GM19023 (cell line): ENCODE measurements around the gene MELK.
"Not testable (repeated sequence)": the region's sequence is repeated elsewhere in the genome, so short reads cannot be mapped to it uniquely, and the experiment has no call there.

Source experiments
- ATAC-seq: cut with Tn5 transposase; IDR thresholded peaks from one replicate; pipeline ENCODE4 v1.9.1; 2021; ENCODE audit warnings: mild to moderate bottlenecking, moderate library complexity; ENCODE audit not compliant: unreplicated experiment

MELK gene

DNA sequence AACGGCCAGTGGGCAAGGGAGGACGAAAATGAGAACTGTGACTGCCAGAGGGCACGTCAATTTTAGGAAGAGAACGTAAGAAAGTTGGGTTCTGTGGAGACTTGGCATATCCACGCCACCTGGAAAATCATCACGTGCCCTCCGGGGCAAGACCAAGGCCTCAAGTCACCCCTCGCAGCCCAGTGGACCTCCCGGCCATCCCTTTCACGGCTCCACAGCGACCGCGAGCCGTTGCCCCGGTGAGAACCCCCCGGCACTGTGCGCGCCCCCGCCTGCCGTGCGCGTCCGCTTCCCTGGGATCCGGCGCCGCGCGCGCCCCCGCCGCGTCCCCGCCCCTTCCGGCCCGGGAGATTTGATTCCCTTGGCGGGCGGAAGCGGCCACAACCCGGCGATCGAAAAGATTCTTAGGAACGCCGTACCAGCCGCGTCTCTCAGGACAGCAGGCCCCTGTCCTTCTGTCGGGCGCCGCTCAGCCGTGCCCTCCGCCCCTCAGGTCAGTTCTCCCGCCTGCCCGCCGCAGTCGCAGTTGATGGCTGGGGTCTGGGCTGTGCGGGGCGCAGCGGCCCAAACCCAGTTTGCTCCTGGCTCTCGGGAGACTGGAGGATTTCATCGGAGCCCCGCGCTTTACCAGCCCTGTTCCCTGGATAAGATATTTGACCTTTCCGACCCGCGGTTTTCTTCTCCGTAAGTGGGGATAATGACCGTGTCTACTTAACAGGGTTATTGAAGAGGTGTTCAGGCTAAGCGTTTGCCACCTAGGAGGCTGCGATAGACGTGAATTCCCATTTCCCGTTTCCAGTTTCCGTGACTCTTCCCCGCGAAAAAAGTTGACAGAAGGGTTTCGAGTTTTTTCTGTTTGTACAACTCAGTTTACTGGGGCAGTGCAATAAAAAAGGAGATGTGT is at the start of gene MELK:
MELK (plus strand) TSS at position 381 of the 904 bp plus-strand sequence. CDS start 8,787 bp downstream, outside the sequence.
- peak; percentile 65 for ATAC-seq

DNA sequence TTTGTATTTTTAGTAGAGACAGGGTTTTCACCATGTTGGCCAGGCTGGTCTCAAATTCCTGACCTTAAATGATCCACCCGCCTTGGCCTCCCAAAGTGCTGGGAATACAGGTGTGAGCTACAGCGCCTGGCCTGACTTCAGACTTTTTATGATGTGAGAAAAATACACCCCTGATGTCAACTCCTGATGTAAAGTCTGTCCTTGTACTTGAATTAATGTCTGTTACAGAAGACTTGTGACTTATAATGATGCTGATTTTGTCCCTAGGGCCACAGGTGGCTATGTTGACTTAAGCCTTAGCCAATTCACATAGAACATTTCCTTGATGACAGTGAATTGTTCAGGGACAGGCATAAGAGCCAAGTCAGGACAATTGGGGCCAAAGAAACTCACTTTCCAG is 42.5 kb upstream of the MELK start:
- ATAC-seq: no peak

DNA sequence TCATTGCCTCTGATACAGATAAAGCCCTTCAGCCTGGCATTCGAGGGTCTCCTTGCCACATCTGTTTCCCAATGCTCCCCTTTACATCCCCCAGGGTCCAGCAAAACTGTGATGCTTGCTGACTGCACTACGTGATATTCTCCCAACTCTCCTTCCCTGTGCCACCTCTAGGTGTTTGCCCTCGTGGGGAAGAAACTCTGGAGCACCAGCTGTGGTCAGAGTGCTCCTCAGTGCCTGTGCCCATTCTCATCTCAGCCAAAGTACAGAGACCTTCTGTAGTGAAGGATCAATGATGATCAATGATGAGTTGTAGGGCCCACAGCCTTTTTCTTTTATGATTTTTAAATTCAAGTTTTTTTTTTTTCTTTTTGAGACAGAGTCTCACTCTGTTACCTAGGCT is 40.3 kb upstream of the MELK start:
- no peak for ATAC-seq

DNA sequence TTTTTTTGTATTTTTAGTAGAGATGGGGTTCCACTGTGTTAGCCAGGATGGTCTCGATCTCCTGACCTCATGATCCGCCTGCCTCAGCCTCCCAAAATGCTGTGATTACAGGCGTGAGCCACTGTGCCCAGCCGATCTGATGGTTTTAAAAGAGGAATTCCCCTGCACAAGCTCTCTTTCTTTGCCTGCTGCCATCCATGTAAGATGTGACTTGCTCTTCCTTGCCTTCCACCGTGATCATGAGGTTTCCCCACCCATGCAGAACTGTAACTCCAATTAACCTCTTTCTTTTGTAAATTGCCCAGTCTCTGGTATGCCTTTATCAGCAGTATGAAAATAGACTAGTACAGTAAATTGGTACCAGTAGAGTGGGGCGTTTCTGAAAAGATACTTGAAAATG is 39.0 kb upstream of the MELK start:
- ATAC-seq: not testable (repeated sequence)

DNA sequence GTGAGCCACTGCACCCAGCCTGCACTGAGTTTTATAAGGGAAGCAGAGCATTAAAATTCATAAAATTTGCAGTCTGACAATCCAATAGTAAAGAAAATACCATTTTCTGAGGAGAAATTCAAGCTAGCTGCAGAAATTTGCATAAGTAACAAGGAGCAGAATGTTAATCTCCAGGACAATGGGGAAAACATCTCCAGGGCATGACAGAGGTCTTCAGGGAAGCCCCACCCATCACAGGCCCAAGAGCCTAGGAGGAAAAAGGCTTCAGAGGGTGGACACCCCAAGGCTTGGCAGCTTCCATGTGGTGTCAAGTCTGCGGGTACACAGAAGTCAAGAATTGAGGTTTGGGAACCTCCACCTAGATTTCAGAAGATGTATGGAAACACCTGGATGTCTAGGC is 37.6 kb upstream of the MELK start:
- ATAC-seq: no peak

DNA sequence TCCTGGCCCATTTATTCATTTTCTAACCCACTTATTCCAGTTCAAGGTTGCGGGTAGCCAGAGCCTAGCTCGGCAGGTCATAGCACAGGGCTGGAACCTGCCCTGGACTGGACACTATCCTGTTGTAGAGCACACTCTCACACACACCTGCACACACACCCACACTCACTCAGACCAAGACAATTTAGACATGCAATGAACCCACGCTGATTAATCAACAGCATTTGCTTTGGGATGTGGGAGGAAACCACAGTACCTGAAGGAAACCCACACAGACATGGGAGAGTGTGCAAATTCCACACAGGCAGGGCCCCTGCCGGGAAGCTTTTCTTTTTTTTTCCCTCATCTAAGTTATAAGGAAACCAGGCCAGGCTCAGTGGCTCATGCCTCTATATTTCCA is 34.8 kb upstream of the MELK start:
- no peak for ATAC-seq

DNA sequence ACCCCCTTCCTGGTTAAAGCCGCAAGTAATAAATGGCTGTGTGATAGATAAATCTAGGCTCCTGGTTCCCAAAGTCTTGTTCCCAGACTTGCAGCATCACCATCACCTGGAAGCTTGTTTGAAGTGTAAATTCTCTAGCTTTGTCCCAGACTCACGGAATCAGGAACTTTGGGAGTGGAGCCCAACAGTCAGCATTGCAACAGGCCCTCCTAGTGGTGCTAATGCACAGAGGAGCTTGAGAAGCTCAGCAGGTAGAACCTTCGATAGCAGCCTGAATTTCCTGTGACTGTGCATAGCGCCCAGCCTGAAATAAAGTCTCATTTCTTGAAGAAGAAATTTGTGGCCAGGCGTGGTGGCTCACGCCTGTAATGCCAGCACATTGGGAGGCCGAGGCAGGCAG is 30.3 kb upstream of the MELK start:
- no peak for ATAC-seq

DNA sequence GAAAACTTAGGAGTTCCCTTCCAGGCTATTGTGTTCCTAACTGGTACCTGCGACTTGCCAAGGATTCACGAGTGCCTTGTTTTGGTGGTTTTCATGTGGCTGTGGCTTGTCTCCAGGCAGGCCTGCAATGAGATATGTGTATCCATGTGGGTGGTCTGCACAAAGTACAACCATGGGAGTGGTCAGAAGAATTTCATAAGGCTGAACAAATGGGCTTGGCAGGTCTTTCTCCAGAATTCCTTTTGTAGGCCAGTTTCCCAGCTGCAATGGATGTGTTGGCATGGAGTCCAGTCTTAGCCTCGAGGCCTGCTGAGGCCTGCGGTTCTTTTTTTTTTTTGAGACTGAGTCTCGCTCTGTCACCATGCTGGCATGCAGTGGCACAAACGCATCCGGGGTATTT is 28.8 kb upstream of the MELK start:
- ATAC-seq: no peak

DNA sequence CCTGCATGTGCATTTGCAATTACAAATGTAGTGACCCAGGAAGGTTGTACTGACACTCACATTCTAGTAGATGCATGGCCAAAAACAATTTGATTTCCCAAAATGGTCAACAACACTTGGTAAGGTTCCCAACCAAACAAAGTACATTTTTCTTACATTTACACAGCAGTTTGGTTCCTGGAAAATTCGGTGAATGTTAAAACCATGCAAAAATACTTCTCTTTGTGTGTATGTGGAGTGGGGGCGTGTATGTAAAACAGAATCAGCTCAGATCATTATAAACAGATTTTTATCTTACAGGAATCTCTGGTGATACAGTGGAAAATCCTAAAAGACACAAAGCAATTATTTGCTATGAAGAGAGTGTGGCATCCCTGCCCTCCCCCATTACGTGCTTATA is 25.1 kb upstream of the MELK start:
- no peak for ATAC-seq

DNA sequence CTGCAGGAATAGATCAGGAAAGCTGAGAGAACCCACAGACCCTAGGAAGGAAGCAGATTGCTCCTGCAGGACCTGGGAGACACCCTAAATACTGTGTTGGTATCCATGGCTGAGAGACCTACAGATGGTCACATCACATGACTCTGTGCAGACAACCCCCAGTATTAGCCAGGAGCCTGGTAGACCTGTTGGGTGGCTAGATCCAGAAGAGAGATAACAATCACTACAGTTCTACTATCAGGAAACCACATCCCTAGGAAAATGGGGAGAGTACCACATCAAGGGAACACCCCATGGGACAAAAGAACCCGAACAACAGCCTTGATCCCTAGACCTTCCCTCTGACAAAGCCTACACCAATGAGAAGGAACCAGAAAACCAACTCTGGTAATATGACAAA is 24.2 kb upstream of the MELK start:
- ATAC-seq: no peak

DNA sequence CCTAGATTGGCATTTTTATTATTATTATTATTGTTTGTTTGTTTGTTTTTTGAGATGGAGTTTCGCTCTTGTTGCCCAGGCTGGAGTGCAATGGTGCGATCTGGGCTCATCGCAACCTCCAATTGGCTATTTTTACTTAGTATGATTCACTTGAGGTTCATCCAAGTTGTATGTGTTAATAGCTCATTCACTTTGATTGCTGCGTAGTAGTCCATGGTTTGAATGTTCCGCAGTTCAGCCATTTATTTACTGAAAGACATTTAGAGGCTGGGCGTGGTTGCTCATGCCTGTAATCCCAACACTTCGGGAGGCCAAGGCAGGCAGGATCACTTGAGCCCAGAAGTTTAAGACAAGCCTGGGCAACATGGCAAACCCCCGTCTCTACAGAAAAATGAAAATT is 22.6 kb upstream of the MELK start:
- no peak for ATAC-seq

DNA sequence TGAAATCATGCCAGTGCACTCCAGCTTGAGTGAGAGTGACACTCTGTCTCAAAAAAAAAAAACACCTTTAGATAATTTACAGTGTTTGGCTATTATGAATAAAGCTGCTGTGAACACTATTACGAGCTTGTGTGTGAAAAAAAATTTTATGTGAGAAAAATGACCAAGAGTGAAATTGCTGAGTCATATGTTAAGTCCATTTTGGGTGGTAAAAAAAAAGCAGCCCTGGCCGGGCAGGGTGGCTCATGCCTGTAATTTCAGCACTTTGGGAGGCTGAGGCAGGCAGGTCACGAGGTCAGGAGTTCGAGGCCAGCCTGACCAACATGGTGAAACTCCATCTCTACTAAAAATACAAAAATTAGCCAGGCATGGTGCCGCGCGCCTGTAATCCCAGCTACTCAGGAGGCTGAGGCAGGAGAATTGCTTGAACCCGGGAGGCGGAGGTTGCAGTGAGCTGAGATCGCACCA is 22.0 kb upstream of the MELK start:
- peak; percentile 54 for ATAC-seq

DNA sequence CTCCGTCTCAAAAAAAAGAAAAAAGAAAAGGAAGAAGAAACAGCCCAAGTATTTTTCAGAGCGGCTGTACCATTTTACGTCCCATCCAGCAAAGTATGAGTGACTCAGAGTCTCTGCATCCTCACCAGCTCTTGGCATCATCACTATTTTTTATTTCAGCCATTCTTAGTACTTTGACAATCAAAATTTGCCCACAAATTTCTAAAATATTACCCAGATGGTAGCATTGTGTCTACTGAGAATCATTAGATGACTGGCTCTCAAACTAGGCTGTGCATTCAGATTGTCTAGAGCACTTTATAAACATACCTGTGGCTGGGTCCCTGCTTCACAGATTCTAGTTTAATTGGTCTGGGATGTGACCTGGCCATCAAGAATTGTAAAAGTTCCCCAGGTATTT is 21.6 kb upstream of the MELK start:
- ATAC-seq: no peak

DNA sequence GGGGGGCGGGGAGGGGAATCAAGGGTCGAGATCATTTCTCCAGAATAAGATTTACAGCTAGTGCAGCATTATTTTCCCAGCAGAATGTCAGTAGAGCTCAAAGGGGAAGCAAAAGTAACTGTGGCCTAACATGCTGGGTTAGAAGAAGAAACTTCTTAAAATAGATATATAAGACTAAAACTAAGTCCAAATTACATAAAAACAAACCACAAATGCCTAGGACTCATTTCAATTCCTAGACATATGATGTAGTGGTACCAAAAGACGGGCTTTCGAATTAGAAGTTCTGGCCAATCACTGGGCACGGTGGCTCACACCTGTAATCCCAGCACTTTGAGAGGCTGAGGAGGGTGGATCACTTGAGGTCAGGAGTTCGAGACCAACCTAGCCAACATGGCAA is 20.8 kb upstream of the MELK start:
- no peak for ATAC-seq

DNA sequence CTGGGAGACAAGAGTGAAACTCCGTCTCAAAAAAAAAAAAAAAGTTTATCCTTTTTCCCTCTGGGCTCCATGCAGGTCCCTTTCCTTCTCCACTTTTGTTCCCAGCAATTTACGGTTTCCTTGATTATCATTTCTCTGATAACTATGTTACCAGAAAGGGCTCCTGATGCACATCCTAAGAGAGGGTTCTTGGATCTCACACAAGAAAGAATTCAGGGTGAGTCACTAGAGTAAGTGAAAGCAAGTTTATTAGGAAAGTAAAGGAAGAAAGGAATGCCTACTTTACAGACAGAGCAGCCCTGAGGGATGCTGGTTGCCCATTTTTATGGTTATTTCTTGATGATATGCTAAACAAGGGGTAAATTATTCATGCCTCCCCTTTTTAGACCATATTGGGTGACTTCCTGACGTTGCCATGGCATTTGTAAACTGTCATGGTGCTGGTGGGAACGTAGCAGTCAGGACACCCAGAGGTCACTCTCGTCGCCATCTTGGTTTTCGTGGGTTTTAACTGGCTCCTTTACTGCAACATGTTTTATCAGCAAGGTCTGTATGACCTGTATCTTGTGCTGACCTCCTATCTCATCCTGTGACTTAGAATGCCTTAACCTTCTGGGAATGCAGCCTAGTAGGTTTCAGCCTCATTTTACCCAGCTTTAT is 13.5 kb upstream of the MELK start:
- no peak for ATAC-seq

DNA sequence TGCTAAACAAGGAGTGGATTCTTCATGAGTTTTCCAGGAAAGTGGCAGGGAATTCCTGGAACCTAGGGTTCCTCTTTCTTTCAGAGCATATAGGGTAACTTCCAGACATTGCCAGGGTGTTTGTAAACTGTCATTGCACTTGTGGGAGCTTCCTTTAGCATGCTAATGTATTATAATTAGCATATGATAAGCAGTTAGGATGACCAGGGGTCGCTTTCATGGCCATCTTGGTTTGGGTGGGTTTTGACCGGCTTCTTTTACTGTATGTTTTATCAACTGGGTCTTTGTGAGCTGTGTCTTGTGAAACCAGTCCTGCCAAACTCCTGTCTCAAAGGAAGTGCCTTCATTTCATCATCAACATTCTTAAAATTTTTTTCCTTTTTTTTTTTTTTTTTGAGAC is 11.9 kb upstream of the MELK start:
- no peak for ATAC-seq

DNA sequence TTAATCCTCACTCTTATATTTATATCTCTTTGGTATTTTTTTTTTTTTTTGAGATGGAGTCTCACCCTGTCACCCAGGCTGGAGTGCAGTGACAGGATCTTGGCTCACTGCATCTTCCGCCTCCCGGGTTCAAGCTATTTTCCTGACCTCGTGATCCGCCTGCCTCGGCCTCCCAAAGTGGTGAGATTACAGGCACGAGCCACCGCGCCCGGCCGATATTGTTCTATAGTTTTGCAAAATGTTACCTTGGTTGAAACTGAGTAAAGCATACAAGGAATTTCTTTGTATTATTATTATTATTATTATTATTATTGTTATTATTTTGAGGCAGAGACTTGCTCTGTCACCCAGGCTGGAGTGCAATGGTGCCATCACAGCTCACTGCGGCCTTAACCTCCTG is 9.9 kb upstream of the MELK start:
- ATAC-seq: not testable (repeated sequence)

DNA sequence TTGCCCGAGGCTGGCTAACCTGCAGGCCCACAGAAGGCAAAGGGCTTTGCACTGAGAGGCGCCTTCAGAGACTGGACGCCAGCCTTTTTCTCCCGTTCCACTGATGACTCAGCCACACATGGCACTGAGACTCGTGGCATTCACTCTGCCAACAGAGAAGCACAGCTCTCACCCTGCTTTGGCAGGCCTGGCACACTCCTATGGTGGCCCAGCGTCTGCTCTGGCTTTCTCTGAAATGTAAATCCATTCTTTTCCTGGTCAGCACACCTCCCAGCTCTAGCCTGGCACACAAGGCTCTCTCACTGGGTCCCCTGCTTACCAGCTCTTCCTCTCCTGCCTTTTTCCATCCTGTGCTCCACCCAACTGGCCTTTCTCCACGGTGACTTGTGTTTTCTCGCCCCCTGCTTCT is 5.9 kb upstream of the MELK start:
- ATAC-seq: no peak

DNA sequence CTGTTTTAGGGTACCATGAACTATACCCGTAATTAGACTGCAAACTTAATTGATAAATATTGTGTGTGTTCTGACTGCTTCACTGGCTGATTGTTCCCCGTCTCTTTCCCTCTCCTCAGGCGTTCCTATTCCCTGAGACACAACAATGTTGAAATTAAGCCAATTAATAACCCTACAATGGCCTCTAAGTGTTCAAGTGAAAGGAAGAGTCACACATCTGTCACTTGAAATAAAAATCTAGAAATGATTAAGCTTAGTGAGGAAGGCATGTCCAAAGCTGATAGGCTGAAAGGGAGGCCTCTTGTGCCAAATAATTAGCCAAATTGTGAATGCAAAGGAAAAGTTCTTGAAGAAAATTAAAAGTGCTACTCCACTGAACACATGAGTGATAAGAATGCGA is 4.0 kb upstream of the MELK start:
- not testable (repeated sequence) for ATAC-seq

DNA sequence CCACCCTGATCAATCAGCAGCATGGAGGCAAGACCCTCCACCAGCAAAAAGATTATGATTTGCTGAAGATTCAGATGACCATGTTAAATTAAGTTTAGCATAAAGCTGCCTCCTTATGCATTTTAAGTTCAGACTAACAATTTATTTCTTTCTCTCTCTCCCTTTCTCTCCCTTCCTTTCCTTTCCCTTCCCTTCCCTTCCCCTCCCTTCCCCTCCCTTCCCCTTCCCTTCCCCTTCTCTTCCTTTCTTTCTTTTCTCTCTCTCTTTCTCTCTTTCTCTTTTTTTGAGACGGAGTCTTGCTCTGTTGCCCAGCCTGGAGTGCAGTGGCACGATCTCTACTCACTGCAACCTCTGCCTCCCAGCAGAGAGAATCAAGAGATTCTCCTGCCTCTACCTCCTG is 1.4 kb upstream of the MELK start:
- ATAC-seq: no peak

DNA sequence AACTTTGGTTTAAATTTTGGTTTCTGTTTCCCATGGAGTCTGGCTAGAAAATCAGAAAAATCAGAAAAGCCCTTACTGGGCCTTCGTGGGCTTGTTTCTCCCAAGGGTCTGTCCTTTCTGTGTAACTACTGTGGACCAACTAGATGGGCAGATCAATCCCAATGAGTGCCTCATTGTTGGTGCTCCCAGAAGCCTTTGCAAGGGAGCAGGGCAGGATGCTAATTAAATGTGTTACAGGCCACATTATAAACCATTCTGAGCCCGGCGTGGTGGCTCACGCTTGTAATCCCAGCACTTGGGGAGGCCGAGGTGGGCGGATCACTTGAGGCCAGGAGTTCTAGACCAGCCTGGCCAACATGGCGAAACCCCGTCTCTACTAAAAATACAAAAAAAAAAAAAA is 1.4 kb downstream of the MELK start:
- ATAC-seq: not testable (repeated sequence)

DNA sequence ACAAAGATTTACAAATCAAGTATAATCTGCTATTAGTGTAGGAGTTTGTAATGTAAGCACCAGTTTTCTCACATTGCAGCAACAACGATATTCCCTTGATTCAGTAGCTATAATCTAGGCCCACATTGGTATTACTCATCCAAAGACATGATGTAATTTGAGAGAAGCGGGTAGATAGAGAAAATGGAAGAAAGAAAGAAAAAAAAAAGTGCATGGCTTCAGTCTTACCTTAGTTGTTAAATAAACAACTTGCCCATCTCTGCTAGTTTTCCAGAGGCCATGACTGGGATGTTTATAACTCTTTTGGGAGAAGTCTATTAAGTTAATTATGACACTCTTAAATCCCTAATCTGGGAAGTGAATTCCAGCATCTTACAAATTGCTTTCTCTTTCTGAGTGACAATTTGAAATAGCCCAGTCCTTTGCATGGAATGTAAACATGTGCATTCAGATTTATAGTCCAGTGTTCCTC is 2.8 kb downstream of the MELK start:
- ATAC-seq: no peak
